Thyroid gland (tissue), 4 donors: ENCODE results near the gene EXT2.

Source experiments
- POLR2A ChIP-seq, 2 donors: fragments of 450-650 bp; IDR thresholded peaks; one replicate each; pipeline ENCODE4 v1.6.1; 2017; ENCODE audit warnings: antibody characterized with exemption in 2 of 2, mild to moderate bottlenecking in 2 of 2, moderate library complexity in 1 of 2
- TF ChIP-seq, protein P1 (sequence below), 6 experiments: fragments of 200-600 bp in 3 of 6; fragments of 450-650 bp in 3 of 6; sonication (generic) in 3 of 6; IDR thresholded peaks; one replicate each; pipeline ENCODE4 v1.5.1; 2016 to 2019; ENCODE audit warnings: antibody characterized with exemption in 6 of 6, mild to moderate bottlenecking in 2 of 6, inconsistent platforms in 1 of 6, moderate library complexity in 1 of 6

- TF ChIP-seq, protein P1, sequence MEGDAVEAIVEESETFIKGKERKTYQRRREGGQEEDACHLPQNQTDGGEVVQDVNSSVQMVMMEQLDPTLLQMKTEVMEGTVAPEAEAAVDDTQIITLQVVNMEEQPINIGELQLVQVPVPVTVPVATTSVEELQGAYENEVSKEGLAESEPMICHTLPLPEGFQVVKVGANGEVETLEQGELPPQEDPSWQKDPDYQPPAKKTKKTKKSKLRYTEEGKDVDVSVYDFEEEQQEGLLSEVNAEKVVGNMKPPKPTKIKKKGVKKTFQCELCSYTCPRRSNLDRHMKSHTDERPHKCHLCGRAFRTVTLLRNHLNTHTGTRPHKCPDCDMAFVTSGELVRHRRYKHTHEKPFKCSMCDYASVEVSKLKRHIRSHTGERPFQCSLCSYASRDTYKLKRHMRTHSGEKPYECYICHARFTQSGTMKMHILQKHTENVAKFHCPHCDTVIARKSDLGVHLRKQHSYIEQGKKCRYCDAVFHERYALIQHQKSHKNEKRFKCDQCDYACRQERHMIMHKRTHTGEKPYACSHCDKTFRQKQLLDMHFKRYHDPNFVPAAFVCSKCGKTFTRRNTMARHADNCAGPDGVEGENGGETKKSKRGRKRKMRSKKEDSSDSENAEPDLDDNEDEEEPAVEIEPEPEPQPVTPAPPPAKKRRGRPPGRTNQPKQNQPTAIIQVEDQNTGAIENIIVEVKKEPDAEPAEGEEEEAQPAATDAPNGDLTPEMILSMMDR (IDR thresholded peaks at IDR 0.05), result no peak
- TF ChIP-seq POLR2A (IDR thresholded peaks at IDR 0.05), result no peak
These were observed 133.6 kb downstream of the EXT2 start for GRCh38 chr11:44229098-44229497.
